GM19193 (cell line): ENCODE results near the gene ZDHHC11.

Experiments used
- POLR2A ChIP-seq: IDR thresholded peaks from 4 replicates; pipeline ENCODE4 v1.6.1; 2011; ENCODE audit not compliant: insufficient read depth, insufficient read length; ENCODE audit errors: extremely low read depth

Gene ZDHHC11

GRCh38 chr5:850511-851006, at the start of gene ZDHHC11:
Gene ZDHHC11 (minus strand): TSS chr5:850986. CDS start chr5:850602, 384 bp downstream.
- TF ChIP-seq POLR2A = no peak

GRCh38 chr5:893711-894110, 42.9 kb upstream of the ZDHHC11 start:
- no peak for TF ChIP-seq POLR2A

- no peak for TF ChIP-seq POLR2A
Measured at GRCh38 chr5:893137-893506, 42.3 kb upstream of the ZDHHC11 start.

- TF ChIP-seq POLR2A = peak; percentile 83
Measured at GRCh38 chr5:892394-893136, 41.8 kb upstream of the ZDHHC11 start, which contains the start of the genes BRD9 and TRIP13. Gene BRD9 (minus strand): TSS chr5:892801. CDS start chr5:892657, 144 bp downstream. Gene TRIP13 (plus strand): TSS chr5:892884. CDS start chr5:892999, 115 bp downstream.

- TF ChIP-seq POLR2A = no peak
Measured at GRCh38 chr5:891837-892393, 41.1 kb upstream of the ZDHHC11 start.

- TF ChIP-seq POLR2A = no peak
Measured at GRCh38 chr5:891117-891836, 40.5 kb upstream of the ZDHHC11 start.

GRCh38 chr5:889075-889710, 38.4 kb upstream of the ZDHHC11 start:
- no peak for TF ChIP-seq POLR2A

- TF ChIP-seq POLR2A = no peak
Measured at GRCh38 chr5:888638-889035, 37.9 kb upstream of the ZDHHC11 start.

- no peak for TF ChIP-seq POLR2A
Measured at GRCh38 chr5:887947-888637, 37.3 kb upstream of the ZDHHC11 start.

GRCh38 chr5:886716-887325, 36.0 kb upstream of the ZDHHC11 start:
- TF ChIP-seq POLR2A = no peak

- no peak for TF ChIP-seq POLR2A
Measured at GRCh38 chr5:886036-886435, 35.2 kb upstream of the ZDHHC11 start.

GRCh38 chr5:885529-885928, 34.7 kb upstream of the ZDHHC11 start:
- no peak for TF ChIP-seq POLR2A

GRCh38 chr5:885127-885442, 34.3 kb upstream of the ZDHHC11 start:
- TF ChIP-seq POLR2A = no peak
